KG1 (cell line): ENCODE results near the gene IVNS1ABP.
A peak's percentile ranks its signal among the peaks of the same experiment; 100 is the strongest.
"Not testable (repeated sequence)": the region's sequence is repeated elsewhere in the genome, so short reads cannot be mapped to it uniquely, and the experiment has no call there.

Source experiments
- DNase-seq: peaks from one replicate; lab custom pipeline; 2025; lab: John Stamatoyannopoulos, UW

Gene IVNS1ABP

GRCh38 chr1:185317034-185317885 lies at the start of gene IVNS1ABP:
Gene IVNS1ABP, minus strand, starts transcription at chr1:185317243. Its CDS starts 7,750 bp downstream, at chr1:185309493.
- peak; percentile 73 for DNase-seq

- no peak for DNase-seq
These were observed 48.9 kb upstream of the IVNS1ABP start for GRCh38 chr1:185365951-185366350.

- not testable (repeated sequence) for DNase-seq
These were observed 47.5 kb upstream of the IVNS1ABP start for GRCh38 chr1:185364528-185364927.

GRCh38 chr1:185363205-185363604 lies 46.2 kb upstream of the IVNS1ABP start:
- no peak for DNase-seq

GRCh38 chr1:185360714-185361113 lies 43.7 kb upstream of the IVNS1ABP start:
- DNase-seq: no peak

GRCh38 chr1:185358957-185359356 lies 41.9 kb upstream of the IVNS1ABP start:
- DNase-seq: no peak

GRCh38 chr1:185355947-185356346 lies 38.9 kb upstream of the IVNS1ABP start:
- DNase-seq: no peak

GRCh38 chr1:185353124-185353523 lies 36.1 kb upstream of the IVNS1ABP start:
- DNase-seq: no peak

- DNase-seq: no peak
These were observed 34.9 kb upstream of the IVNS1ABP start for GRCh38 chr1:185351734-185352466.

- DNase-seq: no peak
These were observed 33.0 kb upstream of the IVNS1ABP start for GRCh38 chr1:185350027-185350442.

GRCh38 chr1:185349556-185349955 lies 32.5 kb upstream of the IVNS1ABP start:
- no peak for DNase-seq

GRCh38 chr1:185348985-185349384 lies 31.9 kb upstream of the IVNS1ABP start:
- no peak for DNase-seq

- no peak for DNase-seq
These were observed 31.3 kb upstream of the IVNS1ABP start for GRCh38 chr1:185348296-185348695.

GRCh38 chr1:185345913-185346720 lies 29.1 kb upstream of the IVNS1ABP start:
- DNase-seq: no peak

- DNase-seq: no peak
These were observed 26.3 kb upstream of the IVNS1ABP start for GRCh38 chr1:185343306-185343705.

GRCh38 chr1:185342672-185343259 lies 25.7 kb upstream of the IVNS1ABP start:
- no peak for DNase-seq

- DNase-seq: no peak
These were observed 25.0 kb upstream of the IVNS1ABP start for GRCh38 chr1:185342017-185342416.

- DNase-seq: no peak
These were observed 24.2 kb upstream of the IVNS1ABP start for GRCh38 chr1:185341196-185341781.

- DNase-seq: peak; percentile 89
These were observed 21.9 kb upstream of the IVNS1ABP start for GRCh38 chr1:185338719-185339622.

- DNase-seq: no peak
These were observed 20.2 kb upstream of the IVNS1ABP start for GRCh38 chr1:185337246-185337645.
